Right lobe of liver (tissue), 4 donors: Measurements from ENCODE around the gene OR2M4.

Source experiments
- CTCF ChIP-seq, 4 donors: fragments of 200-600 bp in 3 of 4; fragments of 450-650 bp in 1 of 4; IDR thresholded peaks; one replicate each; pipeline versions ENCODE4 v1.5.1 to v1.8.0; 2016 to 2022; ENCODE audit warnings: antibody characterized with exemption in 4 of 4, mild to moderate bottlenecking in 2 of 4
- POLR2A ChIP-seq: fragments of 450-650 bp; IDR thresholded peaks from one replicate; pipeline ENCODE4 v1.6.1; 2017; ENCODE audit warnings: antibody characterized with exemption, mild to moderate bottlenecking
- donor health status: DM: no; HTN: no; CAD: no.
- donor health status: DM: no; HTN: no; CAD: no.
- donor health status: DM: no; HTN: yes; CAD: no.

- TF ChIP-seq CTCF (IDR thresholded peaks at IDR 0.05) (no peak), POLR2A (no peak)
These were observed 37.0 kb downstream of the OR2M4 start for GRCh38 chr1:248268178-248268577.
